Measurements from ENCODE around the gene C2orf76. TPM values are rescaled to one million over a fixed set of nuclear protein-coding genes. Genes with fewer than 3 reads are reported as not detected.

Gene C2orf76
- total RNA-seq, 4 donors from 2014 or later, result 8.7 to 14.6 (median 11.2) TPM

DNA sequence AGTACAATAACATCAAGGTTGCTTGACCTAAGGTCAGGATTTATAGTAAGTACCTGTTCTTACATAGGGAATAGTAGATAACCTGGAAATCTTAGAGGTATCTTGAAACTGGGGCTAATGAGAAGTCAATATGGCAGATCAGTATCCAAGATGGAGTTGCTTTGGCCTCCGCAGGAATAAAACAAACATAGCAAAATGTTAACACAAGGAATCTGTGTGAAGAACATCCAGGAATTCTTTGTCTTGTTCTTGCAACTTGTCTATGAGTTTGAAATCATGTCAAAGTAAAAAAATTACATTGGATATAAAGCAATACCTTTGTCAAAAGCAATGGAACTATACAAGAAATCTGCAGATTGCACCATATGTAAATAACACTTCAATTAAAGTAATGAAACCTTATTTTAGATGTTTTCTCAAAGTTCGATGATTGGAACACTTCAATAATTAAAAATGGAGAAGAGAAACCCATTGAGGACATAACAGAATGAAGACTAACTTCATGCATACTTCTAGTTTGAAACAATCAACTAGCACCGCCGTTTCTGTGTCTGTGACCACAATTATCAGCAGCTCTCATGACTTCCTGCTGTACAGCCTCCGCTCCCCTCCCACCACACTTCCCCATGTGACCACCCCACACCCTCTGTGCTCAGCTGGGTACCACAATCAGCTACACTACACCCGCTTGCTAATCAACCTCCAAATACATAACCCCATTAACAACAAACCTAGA, 27.6 kb downstream of the C2orf76 start:
- TF ChIP-seq, protein P1, sequence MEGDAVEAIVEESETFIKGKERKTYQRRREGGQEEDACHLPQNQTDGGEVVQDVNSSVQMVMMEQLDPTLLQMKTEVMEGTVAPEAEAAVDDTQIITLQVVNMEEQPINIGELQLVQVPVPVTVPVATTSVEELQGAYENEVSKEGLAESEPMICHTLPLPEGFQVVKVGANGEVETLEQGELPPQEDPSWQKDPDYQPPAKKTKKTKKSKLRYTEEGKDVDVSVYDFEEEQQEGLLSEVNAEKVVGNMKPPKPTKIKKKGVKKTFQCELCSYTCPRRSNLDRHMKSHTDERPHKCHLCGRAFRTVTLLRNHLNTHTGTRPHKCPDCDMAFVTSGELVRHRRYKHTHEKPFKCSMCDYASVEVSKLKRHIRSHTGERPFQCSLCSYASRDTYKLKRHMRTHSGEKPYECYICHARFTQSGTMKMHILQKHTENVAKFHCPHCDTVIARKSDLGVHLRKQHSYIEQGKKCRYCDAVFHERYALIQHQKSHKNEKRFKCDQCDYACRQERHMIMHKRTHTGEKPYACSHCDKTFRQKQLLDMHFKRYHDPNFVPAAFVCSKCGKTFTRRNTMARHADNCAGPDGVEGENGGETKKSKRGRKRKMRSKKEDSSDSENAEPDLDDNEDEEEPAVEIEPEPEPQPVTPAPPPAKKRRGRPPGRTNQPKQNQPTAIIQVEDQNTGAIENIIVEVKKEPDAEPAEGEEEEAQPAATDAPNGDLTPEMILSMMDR (IDR thresholded peaks at IDR 0.05), result no peak
- TF ChIP-seq POLR2AphosphoS5 (IDR thresholded peaks at IDR 0.05) (no peak), POLR2A (IDR thresholded peaks at IDR 0.05; ENCODE audit: low read depth) (no peak), EP300 (IDR thresholded peaks at IDR 0.05) (no peak)
- intact Hi-C loops (cut with DNase I), result no loop called here
- no peak overlapping the region for H3K4me3 ChIP-seq
- H3K4me1 ChIP-seq, result no peaks in the 10 kb centered on the region
- no peaks in the 10 kb centered on the region for H3K27me3 ChIP-seq
- H3K9me3 ChIP-seq, result no peaks in the 10 kb centered on the region
- WGBS, result 76% methylated on average over 6 of the region's 6 CpGs
- no peak overlapping the region for H3K27ac ChIP-seq (replicated peaks in 1 of 4)
- H3K36me3 ChIP-seq, result peaks cover 0 to 50% (median 8%) of the 10 kb centered on the region in 4 donors
- DNase-seq (ENCODE audit: extremely low spot score), result no peak

DNA sequence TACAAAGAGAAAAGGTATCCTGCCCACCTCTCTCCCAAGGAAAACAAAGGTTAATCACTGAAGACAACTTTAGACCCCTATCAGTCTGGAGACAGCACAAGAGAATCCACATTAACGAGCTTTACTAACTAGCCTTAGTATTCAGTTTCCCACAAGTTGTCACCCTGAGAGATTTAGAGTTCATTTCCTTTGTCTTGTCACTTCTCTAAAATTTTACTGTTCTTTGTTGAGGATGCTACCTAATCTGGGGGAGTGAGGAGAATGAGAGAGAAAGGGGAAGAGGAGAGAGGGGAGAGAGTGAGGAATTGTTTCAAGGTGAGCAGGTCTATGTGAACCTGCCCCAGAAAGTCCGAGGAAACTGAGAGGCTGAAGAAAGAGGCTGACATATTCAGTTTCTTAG, 28.4 kb downstream of the C2orf76 start:
- 79% methylated on average over 2 of the region's 2 CpGs for WGBS
- H3K9me3 ChIP-seq, result no peaks in the 10 kb centered on the region
- TF ChIP-seq, protein P1 (IDR thresholded peaks at IDR 0.05), result no peak
- TF ChIP-seq POLR2A (IDR thresholded peaks at IDR 0.05; ENCODE audit: low read depth) (no peak), EP300 (IDR thresholded peaks at IDR 0.05) (no peak), POLR2AphosphoS5 (IDR thresholded peaks at IDR 0.05) (no peak)

GRCh38 chr2:119337749-119338148, 28.9 kb downstream of the C2orf76 start:
- H3K4me3 ChIP-seq, result no peak overlapping the region
- 87% methylated on average over 2 of the region's 2 CpGs for WGBS
- H3K36me3 ChIP-seq, result peaks cover 0 to 62% (median 8%) of the 10 kb centered on the region in 4 donors
- TF ChIP-seq POLR2AphosphoS5 (IDR thresholded peaks at IDR 0.05) (no peak), EP300 (IDR thresholded peaks at IDR 0.05) (no peak), POLR2A (IDR thresholded peaks at IDR 0.05; ENCODE audit: low read depth) (no peak)
- TF ChIP-seq, protein P1 (IDR thresholded peaks at IDR 0.05), result no peak
- H3K27me3 ChIP-seq, result no peaks in the 10 kb centered on the region
- no peak for DNase-seq (ENCODE audit: extremely low spot score)
- intact Hi-C loops (cut with DNase I), result no loop called here
- H3K4me1 ChIP-seq, result no peaks in the 10 kb centered on the region
- H3K9me3 ChIP-seq, result no peaks in the 10 kb centered on the region
- H3K27ac ChIP-seq (replicated peaks in 1 of 4), result no peak overlapping the region

More for the DNA sequence above, 28.4 kb downstream of the C2orf76 start:
- no peak for DNase-seq (ENCODE audit: extremely low spot score)
- Histone ChIP-seq H3K4me3 (no peak overlapping the region), H3K4me1 (no peaks in the 10 kb centered on the region), H3K27me3 (no peaks in the 10 kb centered on the region), H3K36me3 (peaks cover 0 to 57% (median 8%) of the 10 kb centered on the region in 4 donors), H3K27ac (replicated peaks in 1 of 4) (no peak overlapping the region)
- intact Hi-C loops (cut with DNase I), result no loop called here

DNA sequence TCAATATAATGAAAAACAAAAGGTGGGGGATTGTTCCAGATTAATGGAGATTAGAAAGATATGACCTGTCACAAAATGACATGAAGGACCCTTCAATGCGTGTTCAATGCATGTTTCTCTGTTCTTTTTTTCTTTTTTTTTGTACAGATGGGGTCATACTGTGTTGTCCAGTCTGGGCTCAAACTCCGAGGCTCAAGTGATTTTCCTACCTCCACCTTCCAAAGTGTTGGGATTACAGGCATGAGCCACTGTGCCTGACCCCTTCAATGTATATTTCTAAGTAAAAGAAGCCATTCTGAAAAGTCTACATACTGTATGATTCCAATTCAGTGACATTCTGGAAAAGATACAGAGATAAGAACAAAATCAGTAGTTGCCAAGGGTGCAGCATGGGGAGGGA, 32.8 kb downstream of the C2orf76 start:
- TF ChIP-seq POLR2A (IDR thresholded peaks at IDR 0.05; ENCODE audit: low read depth) (no peak), POLR2AphosphoS5 (IDR thresholded peaks at IDR 0.05) (no peak), EP300 (IDR thresholded peaks at IDR 0.05) (no peak)
- TF ChIP-seq, protein P1 (IDR thresholded peaks at IDR 0.05), result no peak
- H3K4me3 ChIP-seq, result no peak overlapping the region
- H3K4me1 ChIP-seq, result no peaks in the 10 kb centered on the region
- intact Hi-C loops (cut with DNase I), result no loop called here
- H3K36me3 ChIP-seq, result peaks cover 0 to 52% (median 8%) of the 10 kb centered on the region in 4 donors
- no peaks in the 10 kb centered on the region for H3K27me3 ChIP-seq
- no peak for DNase-seq (ENCODE audit: extremely low spot score)
- WGBS, result 92% methylated on average over 2 of the region's 2 CpGs
- H3K27ac ChIP-seq (replicated peaks in 1 of 4), result no peak overlapping the region
- no peaks in the 10 kb centered on the region for H3K9me3 ChIP-seq

All from esophagus muscularis mucosa (tissue), 4 donors.